K562 (cell line): ENCODE data around the gene WDR83. TPM values are rescaled to one million over a fixed set of nuclear protein-coding genes. Genes with fewer than 3 reads are reported as not detected.
A peak's percentile ranks its signal among the peaks of the same experiment; 100 is the strongest.

ENCODE experiments used
- BHLHE40 ChIP-seq: IDR thresholded peaks from 2 replicates; pipeline ENCODE4 v1.6.1; 2011; ENCODE audit warnings: low read length, improper control_type of control experiment
- DLX4 ChIP-seq: fragments of 250-450 bp; sonication (Bioruptor Pico); IDR thresholded peaks from 2 replicates; pipeline ENCODE4 v1.6.1; 2021; ENCODE audit warnings: mild to moderate bottlenecking
- ELK3 ChIP-seq: fragments of 450-650 bp; formaldehyde crosslinking; IDR thresholded peaks from 2 replicates; pipeline ENCODE4 v1.4.0; 2020; ENCODE audit warnings: mild to moderate bottlenecking
- FOXK2 ChIP-seq, 2 experiments: fragments of 450-650 bp; IDR thresholded peaks in 1 of 2; conservative IDR thresholded peaks in 1 of 2; 2 replicates each; pipeline ENCODE4 v1.6.1; 2016; ENCODE audit warnings: low read depth in 2 of 2, mild to moderate bottlenecking in 1 of 2
- GATAD2A ChIP-seq: fragments of 450-650 bp; IDR thresholded peaks from 2 replicates; pipeline ENCODE4 v1.6.1; 2017
- HNRNPH1 ChIP-seq: fragments of 200-400 bp; formaldehyde crosslinking; optimal IDR thresholded peaks from 2 replicates; pipeline ENCODE3; 2017; ENCODE audit warnings: low read depth, mild to moderate bottlenecking, low read length, moderate library complexity
- KLF13 ChIP-seq: fragments of 450-650 bp; IDR thresholded peaks from 2 replicates; pipeline ENCODE4 v1.6.1; 2016; ENCODE audit warnings: missing genetic modification characterization, low read depth, mild to moderate bottlenecking, missing compliant biosample characterization, moderate library complexity, borderline replicate concordance
- NKRF ChIP-seq: fragments of 450-650 bp; IDR thresholded peaks from 2 replicates; pipeline ENCODE4 v1.6.1; 2016; ENCODE audit warnings: borderline replicate concordance
- NUFIP1 ChIP-seq: fragments of 450-650 bp; IDR thresholded peaks from 2 replicates; pipeline ENCODE4 v1.6.1; 2018; ENCODE audit not compliant: partially characterized antibody
- PCBP2 ChIP-seq: fragments of 200-400 bp; formaldehyde crosslinking; IDR thresholded peaks from 2 replicates; pipeline ENCODE4 v1.6.1; 2018; ENCODE audit warnings: low read length, low read depth, mild to moderate bottlenecking, moderate library complexity; ENCODE audit not compliant: poor library complexity, severe bottlenecking
- RBM15 ChIP-seq: fragments of 200-400 bp; formaldehyde crosslinking; IDR thresholded peaks from 2 replicates; pipeline ENCODE4 v1.6.1; 2018; ENCODE audit warnings: mild to moderate bottlenecking, low read length, moderate library complexity; ENCODE audit not compliant: insufficient read depth
- SPI1 ChIP-seq: IDR thresholded peaks from 2 replicates; pipeline ENCODE4 v1.6.1; 2011; ENCODE audit warnings: low read depth, low read length, control low read depth, borderline replicate concordance
- TEAD4 ChIP-seq, 2 experiments: sonication (generic) in 1 of 2; formaldehyde crosslinking in 1 of 2; IDR thresholded peaks; 2 replicates each; pipeline versions ENCODE4 v1.6.1 to v1.8.0; 2012 to 2022; ENCODE audit warnings: borderline replicate concordance in 1 of 2, inconsistent platforms in 1 of 2, low read length in 1 of 2, mild to moderate bottlenecking in 1 of 2, missing genetic modification reagents in 1 of 2
- TGIF2 ChIP-seq: sonication (generic); formaldehyde crosslinking; IDR thresholded peaks from 2 replicates; pipeline ENCODE4 v1.8.1; 2022; ENCODE audit warnings: mild to moderate bottlenecking, missing genetic modification reagents, moderate library complexity
- XRCC3 ChIP-seq: fragments of 450-650 bp; IDR thresholded peaks from 2 replicates; pipeline ENCODE4 v1.6.1; 2017; ENCODE audit warnings: mild to moderate bottlenecking, moderate library complexity
- ZBTB26 ChIP-seq: fragments of 450-650 bp; formaldehyde crosslinking; IDR thresholded peaks from 2 replicates; pipeline ENCODE4 v1.4.0; 2022; ENCODE audit warnings: missing genetic modification characterization
- ZC3H11A ChIP-seq: IDR thresholded peaks from 2 replicates; pipeline ENCODE4 v1.6.1; 2012; ENCODE audit warnings: low read depth, low read length, improper control_type of control experiment
- ZNF431 ChIP-seq: sonication (generic); formaldehyde crosslinking; IDR thresholded peaks from 2 replicates; pipeline ENCODE4 v1.8.0; 2022; ENCODE audit warnings: mild to moderate bottlenecking, missing genetic modification reagents
- ZNF589 ChIP-seq: fragments of 200-800 bp; sonication (Bioruptor generic); IDR thresholded peaks from 2 replicates; pipeline ENCODE4 v1.6.1; 2016; ENCODE audit warnings: low read depth, missing genetic modification characterization, missing compliant biosample characterization
- ZNF766 ChIP-seq: fragments of 200-800 bp; sonication (Bioruptor generic); conservative IDR thresholded peaks from 2 replicates; pipeline ENCODE4 v1.6.1; 2016; ENCODE audit warnings: missing genetic modification characterization, missing compliant biosample characterization
- polyA plus RNA-seq, 8 experiments: library from polyadenylated mRNA; depleted of rRNA in 4 of 8; stranded (reverse) in 5 of 8; unstranded in 3 of 8; fragments of >200 nt; fragmentation: Nextera tagmentation in 2 of 8; fragmentation: Illumina TruSeq in 1 of 8; extraction: Ambion mirVana in 2 of 8; extraction: Trizol in 1 of 8; gene quantifications; 2 replicates each; pipeline versions ENCODE4 v1.2.1 to v1.2.3, GENCODE V29; 2011 to 2014; ENCODE audit warnings: inconsistent platforms in 1 of 8, missing spikeins in 1 of 8
- total RNA-seq, 7 experiments: library from RNA; depleted of rRNA in 6 of 7; stranded (reverse); fragments of >200 nt in 6 of 7; fragmentation: Illumina TruSeq in 2 of 7; extraction: Trizol in 2 of 7; gene quantifications; 2 replicates each; pipeline versions ENCODE4 v1.2.1 to v1.2.3, GENCODE V29; 2011 to 2021; ENCODE audit warnings: low replicate concordance in 1 of 7
- TF ChIP-seq, protein P1 (sequence below): fragments of 250-450 bp; sonication (Bioruptor Pico); IDR thresholded peaks from 2 replicates; pipeline ENCODE4 v1.4.0; 2020

The WDR83 gene
- total and polyA plus RNA-seq, 9 of the 15 experiments (the other 6 are each of a cell fraction or from before 2014, with no cell fraction given) = 0.52 to 21.3 (median 4.2) TPM

- TF ChIP-seq HNRNPH1 (no peak), TEAD4 (IDR thresholded peaks at IDR 0.05; ENCODE audit: low read length) (no peak; the same call in 1 of the 2 replicates), TEAD4 (CRISPR knock-in tag; IDR thresholded peaks at IDR 0.05; ENCODE audit: borderline replicate concordance) (no peak), ZNF589 (CRISPR knock-in tag) (no peak), GATAD2A (peak; percentile 49; the same call in 1 of the 2 replicates), TGIF2 (no peak), NKRF (peak; percentile 95), ZNF766 (no peak), DLX4 (CRISPR knock-in tag) (no peak), SPI1 (0 out of 2 replicates have a peak, but pooled peaks have one; percentile 22), ZBTB26 (CRISPR knock-in tag) (no peak), FOXK2 (conservative IDR thresholded peaks at IDR 0.05 in 1 of 2, IDR thresholded peaks at IDR 0.05 in 1 of 2; ENCODE audit: low read depth in 2 of 2) (peak; percentile 28 to 38; a peak in 2 of 4 replicates), ELK3 (no peak), NUFIP1 (no peak), KLF13 (tag) (no peak), ZC3H11A (no peak), RBM15 (no peak), PCBP2 (no peak), BHLHE40 (peak; percentile 96), ZNF431 (CRISPR knock-in tag) (0 out of 2 replicates have a peak, but pooled peaks have one; percentile 19), XRCC3 (no peak)
- TF ChIP-seq, protein P1, sequence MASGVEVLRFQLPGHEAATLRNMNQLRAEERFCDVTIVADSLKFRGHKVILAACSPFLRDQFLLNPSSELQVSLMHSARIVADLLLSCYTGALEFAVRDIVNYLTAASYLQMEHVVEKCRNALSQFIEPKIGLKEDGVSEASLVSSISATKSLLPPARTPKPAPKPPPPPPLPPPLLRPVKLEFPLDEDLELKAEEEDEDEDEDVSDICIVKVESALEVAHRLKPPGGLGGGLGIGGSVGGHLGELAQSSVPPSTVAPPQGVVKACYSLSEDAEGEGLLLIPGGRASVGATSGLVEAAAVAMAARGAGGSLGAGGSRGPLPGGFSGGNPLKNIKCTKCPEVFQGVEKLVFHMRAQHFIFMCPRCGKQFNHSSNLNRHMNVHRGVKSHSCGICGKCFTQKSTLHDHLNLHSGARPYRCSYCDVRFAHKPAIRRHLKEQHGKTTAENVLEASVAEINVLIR = no peak
These were observed 57.2 kb downstream of the WDR83 start, which contains the start of gene TNPO2 (continued) for GRCh38 chr19:12723641-12724426.
